ENCODE measurements around the gene WNT4.

GRCh38 chr1:22164841-22165808 lies 22.2 kb upstream of the WNT4 start:
- TF ChIP-seq CTCF (IDR thresholded peaks at IDR 0.05; ENCODE audit: low read depth, low read length) (no peak), EZH2phosphoT487 (IDR thresholded peaks at IDR 0.05; ENCODE audit: low read depth) (no peak)
